ENCODE measurements around the gene KIRREL3.

Gene KIRREL3

GRCh38 chr11:126611438-126611837 lies 389.1 kb downstream of the KIRREL3 start:
- TF ChIP-seq CTCF (IDR thresholded peaks at IDR 0.05; ENCODE audit: insufficient read depth, low read length) (no peak), REST (IDR thresholded peaks at IDR 0.05; ENCODE audit: insufficient replicate concordance, low read depth) (no peak), SPI1 (IDR thresholded peaks at IDR 0.05; ENCODE audit: borderline replicate concordance, low read depth) (no peak), GABPA (IDR thresholded peaks at IDR 0.05; ENCODE audit: low read depth) (no peak)
- Histone ChIP-seq H3K27ac (replicated peaks) (no peak overlapping the region), H3K27me3 (ENCODE audit: insufficient read depth, poor library complexity, severe bottlenecking) (no peaks in the 10 kb centered on the region), H3K4me3 (replicated peaks; ENCODE audit: insufficient read depth, low read length) (no peak overlapping the region)
- no peak for DNase-seq (ENCODE audit: low read depth in 1 of 2, low spot score in 1 of 2)

GRCh38 chr11:126608658-126609057 lies 391.9 kb downstream of the KIRREL3 start:
- Histone ChIP-seq H3K27ac (replicated peaks) (no peak overlapping the region), H3K4me3 (replicated peaks; ENCODE audit: insufficient read depth, low read length) (no peak overlapping the region), H3K27me3 (ENCODE audit: insufficient read depth, poor library complexity, severe bottlenecking) (no peaks in the 10 kb centered on the region)
- no peak for DNase-seq (ENCODE audit: low read depth in 1 of 2, low spot score in 1 of 2)
- TF ChIP-seq SPI1 (IDR thresholded peaks at IDR 0.05; ENCODE audit: borderline replicate concordance, low read depth) (no peak), POLR2AphosphoS5 (IDR thresholded peaks at IDR 0.05; ENCODE audit: low read depth) (no peak), CTCF (IDR thresholded peaks at IDR 0.05; ENCODE audit: insufficient read depth, low read length) (no peak), REST (IDR thresholded peaks at IDR 0.05; ENCODE audit: insufficient replicate concordance, low read depth) (no peak), GABPA (IDR thresholded peaks at IDR 0.05; ENCODE audit: low read depth) (no peak)

- Histone ChIP-seq H3K4me3 (replicated peaks; ENCODE audit: insufficient read depth, low read length) (no peak overlapping the region), H3K27me3 (ENCODE audit: insufficient read depth, poor library complexity, severe bottlenecking) (no peaks in the 10 kb centered on the region), H3K27ac (replicated peaks) (no peak overlapping the region)
- no peak for DNase-seq (ENCODE audit: low read depth in 1 of 2, low spot score in 1 of 2)
- TF ChIP-seq CTCF (IDR thresholded peaks at IDR 0.05; ENCODE audit: insufficient read depth, low read length) (no peak), SPI1 (IDR thresholded peaks at IDR 0.05; ENCODE audit: borderline replicate concordance, low read depth) (no peak), REST (IDR thresholded peaks at IDR 0.05; ENCODE audit: insufficient replicate concordance, low read depth) (no peak), POLR2AphosphoS5 (IDR thresholded peaks at IDR 0.05; ENCODE audit: low read depth) (no peak), GABPA (IDR thresholded peaks at IDR 0.05; ENCODE audit: low read depth) (no peak)
Measured at GRCh38 chr11:126607776-126608541, 392.6 kb downstream of the KIRREL3 start.

Data from HL-60 (cell line).